ENCODE results near the gene NAGA.

Gene NAGA

DNA sequence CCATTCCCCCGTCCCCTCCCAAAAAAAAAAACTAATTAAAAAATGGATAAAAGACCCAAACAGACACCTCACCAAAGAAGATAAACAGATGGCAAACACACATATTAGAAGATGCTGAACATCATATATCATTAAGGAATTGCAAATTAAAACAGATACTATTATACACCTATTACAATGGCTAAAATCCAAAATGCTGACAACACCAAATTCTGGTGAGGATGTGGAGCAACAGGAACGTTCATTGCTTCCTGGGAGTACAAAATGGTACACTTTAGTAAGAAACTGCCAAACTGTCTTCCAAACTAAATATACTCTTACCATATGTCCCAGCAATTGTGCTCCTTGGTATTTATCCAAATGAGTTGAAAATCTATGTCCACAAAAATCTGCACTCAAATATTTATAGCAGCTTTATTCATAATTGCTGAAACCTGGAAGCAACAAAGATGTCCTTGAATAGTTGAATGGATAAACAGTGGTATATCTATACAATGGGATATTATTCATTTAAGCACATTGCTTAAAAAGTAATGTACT, 19.9 kb downstream of the NAGA start:
- DNase-seq (ENCODE audit: low spot score) (no peak), FAIRE-seq (no peak)

DNA sequence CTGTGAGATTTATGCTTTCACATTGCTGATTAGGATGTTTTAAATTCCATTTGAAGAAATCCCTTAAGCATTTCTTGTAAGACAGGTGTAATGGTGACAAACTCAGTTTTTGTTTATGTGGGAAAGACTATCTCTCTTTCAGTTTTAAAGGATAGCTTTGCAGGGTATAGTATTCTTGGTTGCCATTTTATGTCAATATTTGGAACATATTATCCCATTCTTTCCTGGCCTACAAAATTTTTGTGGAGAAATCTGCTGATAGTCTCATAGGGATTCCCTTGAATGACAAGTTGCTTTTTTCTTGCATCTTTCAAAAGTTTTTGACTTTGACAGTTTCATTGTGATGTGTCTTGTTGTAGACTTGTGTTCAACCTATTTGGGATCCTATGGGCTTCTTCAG, 28.8 kb downstream of the NAGA start:
- DNase-seq (ENCODE audit: low spot score) = no peak
- no peak for FAIRE-seq

DNA sequence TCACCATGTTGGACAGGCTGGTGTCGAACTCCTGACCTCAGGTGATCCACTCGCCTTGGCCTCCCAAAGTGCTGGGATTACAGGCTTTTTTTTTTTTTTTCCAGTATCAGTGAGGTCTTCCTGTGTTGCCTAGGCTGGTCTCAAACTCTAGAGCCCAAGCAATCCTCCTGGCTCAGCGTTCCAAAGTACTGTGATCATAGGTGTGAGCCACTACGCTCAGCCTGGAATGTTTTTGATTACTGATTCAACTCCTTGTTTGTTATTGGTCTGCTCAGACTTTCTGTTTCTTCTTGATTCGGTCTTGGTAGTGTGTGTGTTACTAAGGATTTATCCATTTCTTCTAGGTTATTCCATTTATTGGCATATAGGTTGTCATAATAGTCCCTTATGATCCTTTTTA, 31.3 kb downstream of the NAGA start:
- FAIRE-seq (no peak), DNase-seq (ENCODE audit: low spot score) (no peak)

DNA sequence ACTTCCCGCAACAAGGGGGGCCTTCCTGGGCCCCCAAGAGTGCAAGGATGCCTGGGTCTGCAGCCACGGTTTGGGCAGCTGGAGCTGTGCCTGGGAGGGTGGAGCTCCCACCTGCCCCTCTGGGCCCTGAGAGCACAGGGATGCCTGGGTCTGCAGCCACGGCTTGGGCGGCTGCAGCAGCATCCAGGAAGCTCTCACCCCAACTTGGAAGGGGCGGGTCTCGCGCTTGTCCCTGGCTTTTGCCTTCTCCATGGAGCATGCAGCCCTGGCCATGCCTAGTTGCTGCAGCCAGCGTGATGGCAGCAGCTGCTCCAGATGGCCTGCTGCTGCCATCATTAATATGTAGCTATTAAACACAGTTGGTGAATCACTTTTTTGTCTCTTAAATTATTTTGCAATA, 35.4 kb downstream of the NAGA start:
- DNase-seq (ENCODE audit: low spot score) (no peak), FAIRE-seq (no peak)

DNA sequence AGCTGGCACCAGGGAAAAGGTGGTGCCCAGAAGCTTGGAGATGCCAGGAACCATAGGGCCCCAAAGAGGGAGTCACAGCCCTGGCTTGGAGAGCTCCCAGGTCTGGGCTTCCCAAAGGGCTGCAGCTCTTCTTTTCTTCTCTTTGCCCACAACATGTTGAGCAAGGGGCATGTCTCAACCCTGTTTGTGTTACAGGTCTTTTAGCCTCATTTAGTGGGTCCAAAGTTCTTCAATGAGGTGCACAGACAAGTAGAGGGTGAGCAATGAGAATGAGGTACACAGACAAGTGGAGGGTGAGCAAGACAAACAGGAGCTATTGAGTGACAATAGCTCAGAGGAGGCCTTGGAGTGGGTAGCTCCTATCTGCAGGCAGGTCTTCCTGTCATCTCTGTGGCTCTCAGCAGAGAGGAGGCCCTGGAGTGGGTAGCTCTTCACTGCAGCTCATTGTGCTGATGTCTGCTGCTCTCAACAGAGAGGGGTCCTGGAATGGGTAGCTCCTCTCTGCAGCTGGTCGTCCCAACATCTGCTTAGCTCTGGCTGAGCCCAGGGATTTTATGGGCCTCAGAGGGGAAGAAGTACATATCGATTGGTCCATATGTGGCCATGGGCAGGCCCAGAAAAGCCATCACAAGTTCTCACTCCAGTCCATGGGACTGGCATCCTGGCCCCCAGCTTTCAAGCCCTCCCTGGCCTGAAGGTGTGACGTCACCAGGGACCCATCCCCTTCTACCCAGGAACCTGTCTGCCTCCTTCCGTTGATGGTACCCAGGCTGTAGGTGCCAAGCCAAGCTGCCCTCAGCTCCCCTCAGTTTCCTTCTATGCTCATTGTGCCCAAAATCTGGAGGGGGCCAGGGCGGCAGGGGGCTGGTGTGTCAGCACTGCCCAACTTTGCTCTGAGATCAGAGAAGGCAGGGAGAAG, 37.1 kb downstream of the NAGA start:
- FAIRE-seq (no peak), DNase-seq (ENCODE audit: low spot score) (no peak)

DNA sequence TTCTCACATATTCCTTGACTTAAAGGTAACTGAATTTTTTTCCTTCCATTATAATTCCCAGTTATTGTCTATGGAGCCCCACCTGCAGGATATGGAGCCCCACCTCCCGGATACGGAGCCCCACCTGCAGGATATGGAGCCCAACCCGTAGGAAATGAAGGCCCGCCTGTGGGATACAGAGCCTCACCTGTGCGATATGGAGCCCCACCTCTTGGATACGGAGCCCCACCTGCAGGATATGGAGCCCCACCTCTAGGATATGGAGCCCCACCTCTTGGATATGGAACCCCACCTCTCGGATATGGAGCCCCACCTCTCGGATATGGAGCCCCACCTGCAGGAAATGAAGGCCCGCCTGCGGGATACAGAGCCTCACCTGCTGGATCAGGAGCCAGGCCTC, 43.9 kb downstream of the NAGA start:
- FAIRE-seq = no peak
- no peak for DNase-seq (ENCODE audit: low spot score)

DNA sequence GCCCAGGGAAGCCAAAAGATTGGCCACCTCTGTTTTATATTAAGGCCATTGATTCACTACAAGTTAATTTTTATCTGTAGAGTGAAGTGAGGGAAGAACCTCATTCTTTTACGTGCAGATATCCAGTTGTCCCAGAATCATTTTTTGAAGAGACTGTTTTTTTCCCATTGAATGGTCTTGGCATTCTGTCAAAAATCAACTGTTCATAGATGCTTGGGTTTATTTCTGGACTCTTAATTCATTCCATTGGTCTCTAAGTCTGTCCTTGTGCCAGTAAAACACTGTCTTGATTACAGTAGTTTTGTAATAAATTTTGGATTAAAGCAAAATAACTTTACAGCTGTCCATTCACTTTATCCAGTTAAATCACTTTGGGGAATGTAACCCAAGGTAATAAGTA, 45.2 kb downstream of the NAGA start:
- FAIRE-seq (no peak), DNase-seq (ENCODE audit: low spot score) (no peak)

DNA sequence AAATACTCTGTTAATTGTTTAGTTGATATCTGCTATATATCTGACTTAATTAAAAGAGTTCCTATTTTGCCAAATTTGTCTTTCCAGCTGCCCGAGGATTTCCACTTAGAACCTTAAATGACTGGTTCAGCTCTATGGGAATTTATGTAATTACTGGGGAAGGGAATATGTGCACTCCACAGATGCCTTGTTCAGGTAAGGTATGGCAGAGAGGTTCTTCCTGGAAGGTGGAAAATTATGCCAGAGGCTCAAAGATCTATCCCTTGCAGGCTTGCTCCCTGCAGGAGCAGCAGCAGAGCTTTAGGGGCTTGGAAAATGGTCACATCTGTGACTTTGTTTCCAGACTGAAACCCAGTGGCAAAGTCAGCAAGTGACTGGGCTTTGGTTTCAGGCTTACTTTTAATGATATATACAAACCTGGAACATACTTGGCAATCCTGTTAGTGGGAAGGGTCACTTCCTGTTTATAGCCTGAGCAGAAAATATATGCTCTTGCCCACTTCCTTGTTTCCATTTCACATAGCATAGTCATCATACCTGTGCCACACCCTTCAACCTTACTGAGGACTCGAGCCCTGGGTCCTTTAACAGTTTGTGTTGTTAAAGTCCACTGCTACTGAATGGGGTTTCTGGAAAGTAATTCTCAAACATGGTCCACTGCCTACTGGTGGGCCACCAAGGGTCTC, 48.3 kb downstream of the NAGA start:
- FAIRE-seq = no peak
- DNase-seq (ENCODE audit: low spot score) = no peak

DNA sequence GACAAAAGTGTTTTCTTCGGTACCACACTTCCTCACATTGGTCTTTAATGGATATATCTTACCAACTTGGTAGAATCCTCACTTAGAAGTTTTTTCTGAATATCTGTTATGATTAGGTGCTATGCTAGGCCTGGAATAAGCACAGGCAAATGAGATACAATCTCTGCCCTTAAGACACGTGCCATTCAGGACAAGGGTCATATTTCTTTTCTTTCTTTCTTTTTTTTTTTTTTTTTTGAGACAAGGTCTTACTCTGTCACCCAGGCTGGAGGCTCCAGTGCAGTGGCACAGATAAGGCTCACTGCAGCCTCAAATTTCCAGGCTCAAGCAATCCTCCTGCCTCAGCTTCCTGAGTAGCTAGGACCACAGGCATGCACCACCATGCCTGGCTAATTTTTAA, 49.0 kb downstream of the NAGA start:
- no peak for DNase-seq (ENCODE audit: low spot score)
- no peak for FAIRE-seq

DNA sequence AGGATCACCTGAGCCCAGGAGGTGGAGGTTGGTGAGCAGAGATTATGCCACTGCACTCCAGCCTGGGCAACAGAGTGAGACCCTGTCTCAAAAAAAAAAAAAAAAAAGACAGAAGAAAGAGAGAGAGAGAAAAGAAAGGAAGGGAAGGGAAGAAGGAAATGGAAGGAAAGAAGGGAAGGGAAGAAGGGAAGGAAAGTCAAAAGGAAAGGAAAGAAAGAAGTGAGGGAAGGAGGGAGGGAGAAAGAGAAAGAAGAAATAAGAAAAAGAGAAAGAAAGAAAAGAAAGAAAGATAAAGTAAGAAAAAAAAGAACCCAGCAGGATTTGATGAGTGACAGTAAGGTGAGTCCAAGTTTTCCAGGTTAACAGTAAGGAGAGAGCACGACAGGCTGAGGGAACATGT, 52.4 kb downstream of the NAGA start:
- FAIRE-seq = no peak
- no peak for DNase-seq (ENCODE audit: low spot score)

DNA sequence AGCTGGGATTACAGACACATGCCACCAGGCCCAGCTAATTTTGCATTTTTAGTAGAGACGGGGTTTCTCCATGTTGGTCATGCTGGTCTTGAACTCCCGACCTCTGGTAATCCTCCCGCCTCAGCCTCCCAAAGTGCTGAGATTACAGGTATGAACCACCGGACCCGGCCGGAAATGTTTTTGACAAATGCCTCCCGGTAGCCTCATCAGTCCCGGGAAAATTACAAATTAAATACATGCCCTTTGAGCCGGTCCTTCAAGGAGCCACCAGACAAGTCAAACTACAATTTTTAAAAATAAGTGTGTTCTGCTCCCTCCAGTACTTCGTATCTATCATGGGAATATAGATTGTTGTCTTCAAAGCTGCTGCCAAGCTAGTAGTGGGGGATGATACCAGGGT, 54.5 kb downstream of the NAGA start:
- FAIRE-seq (no peak), DNase-seq (ENCODE audit: low spot score) (no peak)

DNA sequence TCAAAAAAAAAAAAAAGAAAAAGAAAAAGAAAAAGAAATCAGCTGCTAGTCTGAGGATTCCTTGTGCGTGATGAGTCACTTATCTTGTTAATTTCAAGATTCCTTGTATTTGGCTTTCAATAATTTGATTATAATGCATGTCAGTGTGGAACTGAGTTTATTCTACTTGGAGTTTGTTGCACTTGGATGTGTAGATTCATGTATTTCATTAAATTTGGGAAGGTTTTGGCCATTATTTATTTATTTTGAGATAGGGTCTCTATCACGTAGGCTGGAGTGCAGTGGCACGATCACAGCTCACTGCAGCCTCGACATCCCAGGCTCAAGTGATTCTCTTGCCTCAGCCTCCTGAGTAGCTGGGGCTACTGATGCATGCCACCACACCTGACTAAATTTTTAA, 57.2 kb downstream of the NAGA start:
- no peak for FAIRE-seq
- no peak for DNase-seq (ENCODE audit: low spot score)

DNA sequence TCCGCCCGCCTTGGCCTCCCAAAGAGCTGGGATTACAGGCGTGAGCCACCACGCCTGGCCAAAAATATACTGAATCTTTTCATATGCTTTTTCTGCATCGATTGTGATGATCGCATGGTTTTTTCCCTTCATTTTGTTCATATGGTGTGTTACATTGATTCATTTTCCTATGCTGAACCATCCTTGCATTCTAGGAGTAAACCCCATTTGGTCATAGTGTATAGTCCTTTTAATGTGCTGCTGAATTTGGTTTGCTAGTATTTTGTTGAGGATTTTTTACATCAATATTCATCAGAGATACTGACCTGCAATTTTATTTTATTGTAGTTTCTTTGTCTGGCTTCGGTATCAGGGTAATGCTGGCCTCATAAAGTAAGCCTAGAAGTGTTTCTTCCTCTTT, 59.8 kb downstream of the NAGA start:
- FAIRE-seq (no peak), DNase-seq (ENCODE audit: low spot score) (no peak)
